ENCODE measurements around the gene SMIM10L2A. TPM values are rescaled to one million over a fixed set of nuclear protein-coding genes. Genes with fewer than 3 reads are reported as not detected.
"Not testable (repeated sequence)": the region's sequence is repeated elsewhere in the genome, so short reads cannot be mapped to it uniquely, and the experiment has no call there.

The SMIM10L2A gene
- total RNA-seq, 1 experiment from 2014 or later: not detected

GRCh38 chrX:135422810-135423168 lies 1.0 kb downstream of the SMIM10L2A start:
- DNase-seq (ENCODE audit: low read depth): not testable (repeated sequence)

GRCh38 chrX:135423173-135423864 lies 1.6 kb downstream of the SMIM10L2A start:
- DNase-seq (ENCODE audit: low read depth): not testable (repeated sequence)

GRCh38 chrX:135424469-135424868 lies 2.7 kb downstream of the SMIM10L2A start:
- DNase-seq (ENCODE audit: low read depth): no peak

GRCh38 chrX:135425026-135425965 lies 3.6 kb downstream of the SMIM10L2A start:
- DNase-seq (ENCODE audit: low read depth): no peak

GRCh38 chrX:135429429-135429828 lies 7.7 kb downstream of the SMIM10L2A start:
- no peak for DNase-seq (ENCODE audit: low read depth)

- DNase-seq (ENCODE audit: low read depth): no peak
Measured at GRCh38 chrX:135431886-135432285, 10.1 kb downstream of the SMIM10L2A start.

- no peak for DNase-seq (ENCODE audit: low read depth)
Measured at GRCh38 chrX:135432453-135432852, 10.7 kb downstream of the SMIM10L2A start.

- DNase-seq (ENCODE audit: low read depth): no peak
Measured at GRCh38 chrX:135432881-135433521, 11.3 kb downstream of the SMIM10L2A start.

GRCh38 chrX:135433531-135434257 lies 11.9 kb downstream of the SMIM10L2A start:
- no peak for DNase-seq (ENCODE audit: low read depth)

- no peak for DNase-seq (ENCODE audit: low read depth)
Measured at GRCh38 chrX:135434258-135435138, 12.8 kb downstream of the SMIM10L2A start.

GRCh38 chrX:135435139-135435922 lies 13.6 kb downstream of the SMIM10L2A start:
- no peak for DNase-seq (ENCODE audit: low read depth)

GRCh38 chrX:135435933-135436332 lies 14.2 kb downstream of the SMIM10L2A start:
- DNase-seq (ENCODE audit: low read depth): no peak

- no peak for DNase-seq (ENCODE audit: low read depth)
Measured at GRCh38 chrX:135436456-135436855, 14.7 kb downstream of the SMIM10L2A start.

GRCh38 chrX:135436966-135437866 lies 15.5 kb downstream of the SMIM10L2A start:
- no peak for DNase-seq (ENCODE audit: low read depth)

- DNase-seq (ENCODE audit: low read depth): no peak
Measured at GRCh38 chrX:135437867-135438733, 16.4 kb downstream of the SMIM10L2A start.

- no peak for DNase-seq (ENCODE audit: low read depth)
Measured at GRCh38 chrX:135438734-135439043, 16.9 kb downstream of the SMIM10L2A start.

GRCh38 chrX:135449637-135450550 lies 28.1 kb downstream of the SMIM10L2A start:
- no peak for DNase-seq (ENCODE audit: low read depth)

All from RPMI7951 (cell line).